ENCODE measurements around the gene NAB1. TPM values are rescaled to one million over a fixed set of nuclear protein-coding genes. Genes with fewer than 3 reads are reported as not detected.

NAB1 gene
- total RNA-seq, 1 donor from 2014 or later = 44.7 TPM

Other genes with a start within 250 kb of the NAB1 start
- 33.4 TPM for gene MFSD6, start 240.7 kb upstream of the NAB1 start, total RNA-seq
- 4.2 TPM for gene NEMP2, start 114.4 kb upstream of the NAB1 start, total RNA-seq
- 122 TPM for gene GLS, start 231.7 kb downstream of the NAB1 start, total RNA-seq